ENCODE results near the gene SPATS2.

Gene SPATS2

DNA sequence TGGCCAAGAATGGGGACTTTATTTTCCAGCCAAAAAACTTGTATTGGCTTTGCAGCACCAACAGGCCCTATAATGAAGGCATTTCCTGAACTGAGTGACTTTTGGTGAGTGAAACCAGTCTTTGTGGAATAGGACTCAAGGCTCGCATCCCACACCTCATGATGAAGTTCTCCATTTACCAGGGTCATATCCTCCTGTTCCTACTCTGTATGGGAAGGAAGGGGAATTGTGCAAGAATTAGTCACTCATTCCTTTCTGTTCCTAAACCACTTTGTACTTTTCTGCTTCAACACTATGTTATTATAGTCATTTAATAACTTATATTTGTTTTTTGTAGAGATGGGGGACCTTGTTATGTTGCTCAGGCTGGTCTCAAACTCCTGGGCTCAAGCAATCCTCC is 2.3 kb upstream of the SPATS2 start:
- H3K27ac ChIP-seq (ENCODE audit: low read depth, low read length): no peak overlapping the region
- H3F3A ChIP-seq (ENCODE audit: control insufficient read depth, insufficient read depth): peaks cover 13% of the 10 kb centered on the region
- H3K36me3 ChIP-seq (ENCODE audit: control insufficient read depth, low read length): no peaks in the 10 kb centered on the region
- H3K9me3 ChIP-seq (ENCODE audit: control insufficient read depth, insufficient read depth, low read length): no peaks in the 10 kb centered on the region
- H3K4me1 ChIP-seq (ENCODE audit: control insufficient read depth, low read length): peaks cover 28% of the 10 kb centered on the region
- no peaks in the 10 kb centered on the region for H3K27me3 ChIP-seq (ENCODE audit: control insufficient read depth, low read length)
- no peak for TF ChIP-seq EZH2phosphoT487 (IDR thresholded peaks at IDR 0.05; ENCODE audit: borderline replicate concordance, low read length)
- TF ChIP-seq CTCF (IDR thresholded peaks at IDR 0.05; ENCODE audit: low read depth, low read length, poor library complexity, severe bottlenecking): no peak
- H3K4me2 ChIP-seq (ENCODE audit: low read length): no peak overlapping the region
- peaks cover 25% of the 10 kb centered on the region for H3K79me2 ChIP-seq (ENCODE audit: control insufficient read depth, low read length)
- H4K20me1 ChIP-seq (ENCODE audit: control insufficient read depth, insufficient read depth, low read depth, low read length): no peaks in the 10 kb centered on the region
- no peak overlapping the region for H3K4me3 ChIP-seq (ENCODE audit: low read length)
- no peaks in the 10 kb centered on the region for H3K9me2 ChIP-seq (replicated peaks; ENCODE audit: control insufficient read depth, low read length)

DNA sequence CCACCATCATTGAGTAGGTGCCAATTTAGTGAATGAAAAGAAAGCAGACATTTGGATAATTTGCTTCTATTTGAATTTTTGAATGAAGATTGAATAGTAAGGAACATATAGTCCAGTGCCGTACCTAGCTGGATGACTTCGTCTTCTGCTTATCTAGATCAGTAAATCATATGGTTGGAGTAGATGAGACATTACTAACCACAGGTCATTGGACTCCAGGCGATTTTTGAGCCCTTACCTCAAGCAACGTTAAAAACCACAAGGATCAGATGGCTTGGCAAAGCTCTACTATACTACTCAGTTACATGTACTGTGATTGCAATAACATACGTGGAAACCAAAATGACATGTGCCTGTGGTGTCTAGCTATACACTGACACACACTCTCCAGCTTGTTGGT is 1.7 kb upstream of the SPATS2 start:
- TF ChIP-seq EZH2phosphoT487 (IDR thresholded peaks at IDR 0.05; ENCODE audit: borderline replicate concordance, low read length): no peak
- no peak for TF ChIP-seq CTCF (IDR thresholded peaks at IDR 0.05; ENCODE audit: low read depth, low read length, poor library complexity, severe bottlenecking)
- peaks cover 30% of the 10 kb centered on the region for H3K79me2 ChIP-seq (ENCODE audit: control insufficient read depth, low read length)
- H3K27me3 ChIP-seq (ENCODE audit: control insufficient read depth, low read length): no peaks in the 10 kb centered on the region
- H3K27ac ChIP-seq (ENCODE audit: low read depth, low read length): no peak overlapping the region
- peaks cover 17% of the 10 kb centered on the region for H3F3A ChIP-seq (ENCODE audit: control insufficient read depth, insufficient read depth)
- H3K4me1 ChIP-seq (ENCODE audit: control insufficient read depth, low read length): peaks cover 33% of the 10 kb centered on the region
- peaks cover 2% of the 10 kb centered on the region; the same call in 1 of the 2 replicates for H3K36me3 ChIP-seq (ENCODE audit: control insufficient read depth, low read length)
- no peaks in the 10 kb centered on the region for H3K9me2 ChIP-seq (replicated peaks; ENCODE audit: control insufficient read depth, low read length)
- no peak overlapping the region for H3K4me3 ChIP-seq (ENCODE audit: low read length)
- peak overlapping the region; percentile 96 for H3K4me2 ChIP-seq (ENCODE audit: low read length)
- H3K9me3 ChIP-seq (ENCODE audit: control insufficient read depth, insufficient read depth, low read length): no peaks in the 10 kb centered on the region
- no peaks in the 10 kb centered on the region for H4K20me1 ChIP-seq (ENCODE audit: control insufficient read depth, insufficient read depth, low read depth, low read length)

DNA sequence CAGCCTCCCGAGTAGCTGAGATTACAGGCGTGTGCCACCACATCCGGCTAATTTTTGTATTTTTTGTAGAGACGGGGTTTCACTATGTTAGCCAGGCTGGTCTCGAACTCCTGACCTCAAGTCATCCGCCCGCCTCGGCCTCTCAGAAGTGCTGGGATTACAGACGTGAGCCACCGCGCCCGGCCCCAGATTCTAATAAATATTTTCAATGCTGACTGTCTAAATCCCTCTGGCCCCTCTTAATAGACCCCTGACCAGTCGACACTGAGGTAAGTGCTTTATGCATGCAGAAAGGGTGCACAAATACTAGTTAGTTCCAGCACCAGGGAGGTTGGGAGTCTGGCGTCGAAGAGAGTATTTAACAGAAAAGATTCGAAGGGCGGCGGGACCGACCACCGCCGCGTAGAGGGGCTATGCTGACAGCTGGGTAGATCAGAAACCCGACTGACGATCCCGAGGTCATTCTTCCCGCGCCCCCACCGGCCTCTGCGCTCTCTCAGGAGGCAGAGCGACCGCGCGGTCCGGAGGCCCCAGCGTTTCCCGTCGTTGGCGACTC is 1.1 kb upstream of the SPATS2 start:
- Histone ChIP-seq H3K4me1 (ENCODE audit: control insufficient read depth, low read length) (peaks cover 34% of the 10 kb centered on the region), H3K27ac (ENCODE audit: low read depth, low read length) (peak overlapping the region; percentile 84), H3K36me3 (ENCODE audit: control insufficient read depth, low read length) (peaks cover 2% of the 10 kb centered on the region; the same call in 1 of the 2 replicates), H4K20me1 (ENCODE audit: control insufficient read depth, insufficient read depth, low read depth, low read length) (no peaks in the 10 kb centered on the region), H3K79me2 (ENCODE audit: control insufficient read depth, low read length) (peaks cover 37% of the 10 kb centered on the region), H3K9me3 (ENCODE audit: control insufficient read depth, insufficient read depth, low read length) (no peaks in the 10 kb centered on the region), H3F3A (ENCODE audit: control insufficient read depth, insufficient read depth) (peaks cover 17% of the 10 kb centered on the region), H3K27me3 (ENCODE audit: control insufficient read depth, low read length) (no peaks in the 10 kb centered on the region), H3K4me2 (ENCODE audit: low read length) (peak overlapping the region; percentile 96), H3K4me3 (ENCODE audit: low read length) (peak overlapping the region; percentile 95), H3K9me2 (replicated peaks; ENCODE audit: control insufficient read depth, low read length) (no peaks in the 10 kb centered on the region)
- no peak for TF ChIP-seq EZH2phosphoT487 (IDR thresholded peaks at IDR 0.05; ENCODE audit: borderline replicate concordance, low read length)
- TF ChIP-seq CTCF (IDR thresholded peaks at IDR 0.05; ENCODE audit: low read depth, low read length, poor library complexity, severe bottlenecking): no peak
